Stimulated activated naive CD8-positive, alpha-beta T cell treated with anti-CD3 and anti-CD28 coated beads, Interleukin-15, Interleukin-2, amounts not matched to agents 100 ng/mL and 50 ng/mL, for 24 hours (primary cell): ENCODE results near the gene ATG9B.

Source experiments
- H3K27ac Mint-ChIP-seq: one replicate; pipeline ENCODE4 v1.8.0; 2021; ENCODE audit warnings: mild to moderate bottlenecking, mixed read lengths
- H3K27me3 Mint-ChIP-seq: one replicate; pipeline ENCODE4 v1.8.0; 2021; ENCODE audit warnings: mixed read lengths
- H3K36me3 Mint-ChIP-seq: one replicate; pipeline ENCODE4 v1.8.0; 2021; ENCODE audit warnings: low read depth, mixed read lengths
- H3K4me1 Mint-ChIP-seq: one replicate; pipeline ENCODE4 v1.8.0; 2021; ENCODE audit warnings: low read depth, mixed read lengths
- H3K4me3 Mint-ChIP-seq: one replicate; pipeline ENCODE4 v1.8.0; 2021; ENCODE audit warnings: mild to moderate bottlenecking, mixed read lengths
- H3K9me3 Mint-ChIP-seq: one replicate; pipeline ENCODE4 v1.8.0; 2021; ENCODE audit warnings: mixed read lengths

The ATG9B gene

DNA sequence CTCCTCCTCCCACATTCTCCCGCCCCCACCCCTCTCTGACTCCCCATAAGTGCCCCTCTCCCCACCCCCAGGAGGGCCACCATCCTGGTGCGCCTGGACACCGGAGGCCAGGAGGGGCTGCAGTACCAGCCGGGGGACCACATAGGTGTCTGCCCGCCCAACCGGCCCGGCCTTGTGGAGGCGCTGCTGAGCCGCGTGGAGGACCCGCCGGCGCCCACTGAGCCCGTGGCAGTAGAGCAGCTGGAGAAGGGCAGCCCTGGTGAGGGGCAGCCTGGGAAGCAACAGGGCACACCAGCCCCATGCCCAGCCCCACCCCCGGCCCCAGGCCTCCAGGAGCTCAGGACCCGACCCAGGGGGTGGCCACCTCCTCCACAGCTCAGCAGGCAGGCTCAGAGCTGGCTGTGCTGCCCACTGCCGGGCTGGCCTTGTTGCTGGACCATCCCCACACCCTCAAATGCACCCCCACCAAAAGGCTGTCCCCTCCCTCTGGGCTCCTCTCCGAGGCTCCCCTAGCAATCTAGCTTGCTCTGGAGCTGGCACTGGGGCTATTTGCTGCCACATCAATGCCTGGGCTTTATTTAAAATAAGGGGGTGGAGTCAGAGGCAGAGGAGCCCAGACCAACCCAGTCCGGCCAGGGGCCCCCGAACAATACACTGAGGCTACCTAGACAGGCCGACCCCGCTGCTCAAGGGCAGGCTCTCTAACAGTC, 14.8 kb downstream of the ATG9B start:
- H3K27me3 Mint-ChIP-seq: no peaks in the 10 kb centered on the region
- peaks cover 61% of the 10 kb centered on the region for H3K4me1 Mint-ChIP-seq
- H3K36me3 Mint-ChIP-seq: no peaks in the 10 kb centered on the region
- H3K4me3 Mint-ChIP-seq: no peak overlapping the region
- no peak overlapping the region for H3K27ac Mint-ChIP-seq
- no peaks in the 10 kb centered on the region for H3K9me3 Mint-ChIP-seq

DNA sequence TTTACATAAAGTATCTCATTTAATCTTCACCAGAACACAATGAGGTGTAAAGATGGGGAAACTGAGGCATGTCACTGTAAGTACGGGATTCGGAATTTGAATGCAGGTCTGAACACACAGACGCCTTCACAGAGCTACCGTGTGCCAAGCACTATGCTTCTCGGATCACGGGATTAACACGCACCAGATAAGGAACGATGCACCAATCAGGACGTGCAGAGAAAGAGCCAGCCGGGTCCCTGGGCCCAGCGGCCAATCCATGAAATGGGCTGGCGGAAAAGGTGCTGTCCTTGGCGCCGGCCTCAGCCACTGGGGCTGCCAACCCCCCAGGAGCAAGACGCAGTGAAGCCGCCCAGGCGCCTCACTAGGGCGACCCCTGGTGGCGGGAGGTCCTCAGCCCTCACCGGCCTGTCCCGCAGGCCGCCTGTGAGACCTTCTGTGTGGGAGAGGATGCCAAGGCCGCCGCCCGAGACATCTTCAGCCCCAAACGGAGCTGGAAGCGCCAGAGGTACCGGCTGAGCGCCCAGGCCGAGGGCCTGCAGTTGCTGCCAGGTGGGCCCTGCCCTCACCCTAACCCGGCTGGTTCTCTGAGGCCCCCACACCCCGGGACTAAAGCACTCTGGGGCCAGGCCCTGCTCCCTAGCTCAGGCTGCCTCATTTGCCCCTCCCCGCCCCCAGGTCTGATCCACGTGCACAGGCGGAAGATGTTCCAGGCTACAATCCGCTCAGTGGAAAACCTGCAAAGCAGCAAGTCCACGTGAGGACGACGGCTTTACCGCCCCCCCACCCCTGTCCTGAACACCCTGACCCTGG, 15.6 kb downstream of the ATG9B start:
- Mint-ChIP-seq H3K4me3 (peak overlapping the region; percentile 78), H3K27me3 (no peaks in the 10 kb centered on the region), H3K4me1 (peaks cover 53% of the 10 kb centered on the region), H3K27ac (peak overlapping the region; percentile 84), H3K9me3 (no peaks in the 10 kb centered on the region), H3K36me3 (no peaks in the 10 kb centered on the region)

DNA sequence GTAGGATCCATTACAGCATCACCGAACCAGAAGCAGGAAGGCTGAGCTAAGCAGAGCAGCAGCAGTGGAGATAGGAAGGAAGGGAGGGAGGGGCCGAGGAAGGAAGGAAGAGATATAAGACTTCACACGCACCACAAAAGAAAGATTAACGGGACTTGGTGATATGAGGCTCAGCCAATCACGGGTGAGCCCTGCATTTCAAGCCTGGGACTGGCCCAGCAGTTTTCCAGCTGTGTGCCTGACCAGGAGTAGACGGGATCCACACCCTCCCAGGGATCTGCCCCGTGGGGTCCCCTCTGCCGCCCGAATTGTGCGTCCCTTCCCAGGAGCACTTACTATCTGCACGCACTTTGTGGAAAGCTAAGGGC, 16.2 kb downstream of the ATG9B start:
- peaks cover 49% of the 10 kb centered on the region for H3K4me1 Mint-ChIP-seq
- H3K27ac Mint-ChIP-seq: peak overlapping the region; percentile 84
- H3K27me3 Mint-ChIP-seq: no peaks in the 10 kb centered on the region
- peak overlapping the region; percentile 78 for H3K4me3 Mint-ChIP-seq
- no peaks in the 10 kb centered on the region for H3K36me3 Mint-ChIP-seq
- no peaks in the 10 kb centered on the region for H3K9me3 Mint-ChIP-seq

DNA sequence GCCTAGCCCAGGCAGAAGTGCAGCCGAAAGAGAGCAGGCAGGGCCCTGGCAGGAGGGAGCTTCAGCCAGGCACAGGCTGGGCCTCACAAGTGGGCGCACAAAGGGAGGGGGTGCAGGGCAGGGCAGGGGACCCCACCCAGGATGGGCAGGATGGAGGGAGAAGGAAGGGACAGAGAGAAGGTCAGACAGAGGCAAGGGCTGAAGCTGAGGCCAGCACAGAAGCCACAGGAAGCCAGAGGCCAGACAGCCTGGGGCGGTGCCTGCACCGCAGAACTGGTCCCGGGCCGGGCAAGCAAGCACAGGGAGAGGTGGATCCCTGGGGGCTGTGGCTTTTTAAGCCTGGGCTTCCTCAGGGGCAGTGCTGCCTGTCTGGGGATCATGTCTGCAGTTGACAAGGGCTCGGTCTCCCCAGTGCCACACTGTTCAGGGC, 16.8 kb downstream of the ATG9B start:
- H3K4me3 Mint-ChIP-seq: peak overlapping the region; percentile 78
- peaks cover 43% of the 10 kb centered on the region for H3K4me1 Mint-ChIP-seq
- H3K9me3 Mint-ChIP-seq: no peaks in the 10 kb centered on the region
- no peaks in the 10 kb centered on the region for H3K27me3 Mint-ChIP-seq
- H3K27ac Mint-ChIP-seq: peak overlapping the region; percentile 84
- no peaks in the 10 kb centered on the region for H3K36me3 Mint-ChIP-seq

DNA sequence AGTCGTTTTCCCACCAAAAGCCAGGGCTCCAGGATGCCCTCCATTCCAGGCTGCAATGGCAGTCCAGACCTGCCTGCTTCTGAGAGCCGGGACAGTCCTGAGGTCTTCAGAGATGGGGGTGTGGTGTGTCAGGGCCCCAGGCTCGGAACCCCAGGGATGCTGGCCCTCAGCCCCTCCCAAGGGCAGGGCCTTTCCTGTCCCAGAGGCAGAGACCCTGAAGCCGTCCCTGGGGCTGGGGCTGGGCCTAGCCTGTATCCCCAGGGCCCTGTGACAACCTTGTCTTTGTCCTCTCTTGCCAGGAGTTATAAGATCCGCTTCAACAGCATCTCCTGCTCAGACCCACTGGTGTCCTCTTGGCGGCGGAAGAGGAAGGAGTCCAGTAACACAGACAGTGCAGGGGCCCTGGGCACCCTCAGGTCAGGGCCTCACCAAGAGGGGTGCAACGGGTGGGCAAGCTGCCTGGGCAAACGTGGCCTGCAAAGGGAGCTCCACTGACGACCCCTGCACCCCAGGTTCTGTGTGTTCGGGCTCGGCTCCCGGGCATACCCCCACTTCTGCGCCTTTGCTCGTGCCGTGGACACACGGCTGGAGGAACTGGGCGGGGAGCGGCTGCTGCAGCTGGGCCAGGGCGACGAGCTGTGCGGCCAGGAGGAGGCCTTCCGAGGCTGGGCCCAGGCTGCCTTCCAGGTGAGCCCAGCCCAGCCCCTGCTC, 17.5 kb downstream of the ATG9B start:
- Mint-ChIP-seq H3K4me1 (peaks cover 35% of the 10 kb centered on the region), H3K9me3 (no peaks in the 10 kb centered on the region), H3K36me3 (no peaks in the 10 kb centered on the region), H3K27me3 (no peaks in the 10 kb centered on the region), H3K27ac (no peak overlapping the region), H3K4me3 (no peak overlapping the region)

DNA sequence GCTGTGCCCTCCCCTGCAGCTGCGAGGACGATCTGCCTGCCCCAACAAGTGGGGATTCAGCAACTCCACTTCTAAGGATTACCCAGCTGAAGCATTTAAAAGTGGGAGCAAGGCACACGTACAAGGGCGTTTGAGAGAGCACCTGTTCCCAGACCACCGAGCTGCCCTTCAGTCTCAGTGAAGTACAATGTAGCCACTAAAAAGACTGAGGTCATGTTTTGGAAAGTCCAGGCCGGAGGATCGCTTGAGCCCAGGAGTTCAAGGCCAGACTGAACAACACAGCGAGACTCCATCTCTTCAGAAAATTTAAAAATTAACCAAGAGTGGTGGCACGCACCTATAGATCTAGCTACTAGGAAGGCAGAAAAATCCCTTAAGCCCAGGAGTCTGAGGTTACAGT, 18.7 kb downstream of the ATG9B start:
- Mint-ChIP-seq H3K4me1 (peaks cover 26% of the 10 kb centered on the region), H3K27ac (no peak overlapping the region), H3K36me3 (no peaks in the 10 kb centered on the region), H3K4me3 (no peak overlapping the region), H3K9me3 (no peaks in the 10 kb centered on the region), H3K27me3 (no peaks in the 10 kb centered on the region)

DNA sequence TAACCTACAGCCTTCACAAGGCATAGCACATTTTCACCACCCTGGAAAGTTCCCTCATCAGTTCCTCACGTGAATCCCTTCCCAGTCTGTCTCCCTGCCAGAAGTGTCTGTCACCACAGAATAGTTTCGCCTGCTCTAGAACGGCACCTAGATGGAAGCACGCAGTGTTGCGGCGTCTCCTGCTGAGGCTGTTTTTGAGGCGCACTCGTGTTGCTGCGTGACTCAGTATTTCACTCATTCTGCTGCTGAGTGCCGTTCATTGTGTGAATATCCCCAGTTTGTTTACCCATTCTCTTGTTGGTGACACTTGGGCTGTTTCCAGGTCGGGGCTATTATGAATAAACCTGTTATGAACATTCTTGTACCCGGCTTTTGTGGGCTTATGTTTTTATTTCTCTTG, 20.7 kb downstream of the ATG9B start:
- Mint-ChIP-seq H3K27me3 (no peaks in the 10 kb centered on the region), H3K27ac (no peak overlapping the region), H3K4me3 (no peak overlapping the region), H3K9me3 (no peaks in the 10 kb centered on the region), H3K36me3 (no peaks in the 10 kb centered on the region), H3K4me1 (peaks cover 15% of the 10 kb centered on the region)

DNA sequence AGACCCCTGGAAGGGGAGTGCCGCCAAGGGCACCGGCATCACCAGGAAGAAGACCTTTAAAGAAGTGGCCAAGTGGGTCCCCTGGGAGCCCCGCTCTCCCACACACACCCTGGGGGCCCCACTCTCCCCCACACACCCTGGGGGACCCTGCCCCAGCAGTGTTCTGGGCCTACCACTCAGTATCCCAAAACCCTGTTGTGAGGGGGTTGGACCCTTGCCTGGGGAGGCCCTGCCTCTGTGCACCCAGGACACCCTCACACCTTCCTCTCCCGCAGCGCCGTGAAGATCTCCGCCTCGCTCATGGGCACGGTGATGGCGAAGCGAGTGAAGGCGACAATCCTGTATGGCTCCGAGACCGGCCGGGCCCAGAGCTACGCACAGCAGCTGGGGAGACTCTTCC, 22.7 kb downstream of the ATG9B start:
- Mint-ChIP-seq H3K36me3 (no peaks in the 10 kb centered on the region), H3K27ac (no peak overlapping the region), H3K4me3 (no peak overlapping the region), H3K4me1 (peaks cover 13% of the 10 kb centered on the region), H3K9me3 (no peaks in the 10 kb centered on the region), H3K27me3 (peaks cover 3% of the 10 kb centered on the region)

DNA sequence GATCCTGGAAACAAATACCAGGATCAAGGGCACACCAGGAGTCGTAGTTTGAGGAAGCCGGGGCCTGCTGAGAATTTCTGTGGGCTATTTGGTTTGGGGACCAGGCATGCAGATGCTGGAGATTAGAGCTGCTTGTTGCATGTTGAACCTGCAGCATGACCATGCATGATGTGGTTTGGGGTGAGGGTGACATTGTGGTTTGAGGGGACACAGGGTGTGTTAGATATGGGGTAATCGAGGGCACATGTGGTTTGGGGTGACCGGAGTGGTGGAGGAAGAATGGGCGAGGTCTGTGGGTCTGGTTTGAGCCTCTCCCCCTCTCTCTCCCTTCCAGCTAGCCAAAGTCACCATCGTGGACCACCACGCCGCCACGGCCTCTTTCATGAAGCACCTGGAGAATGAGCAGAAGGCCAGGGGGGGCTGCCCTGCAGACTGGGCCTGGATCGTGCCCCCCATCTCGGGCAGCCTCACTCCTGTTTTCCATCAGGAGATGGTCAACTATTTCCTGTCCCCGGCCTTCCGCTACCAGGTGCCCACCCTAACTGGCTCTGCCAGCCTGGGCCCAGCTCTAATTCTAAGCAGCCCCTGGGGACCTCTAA, 23.3 kb downstream of the ATG9B start:
- H3K4me1 Mint-ChIP-seq: peaks cover 16% of the 10 kb centered on the region
- H3K27ac Mint-ChIP-seq: no peak overlapping the region
- H3K27me3 Mint-ChIP-seq: peaks cover 3% of the 10 kb centered on the region
- no peak overlapping the region for H3K4me3 Mint-ChIP-seq
- H3K9me3 Mint-ChIP-seq: no peaks in the 10 kb centered on the region
- H3K36me3 Mint-ChIP-seq: no peaks in the 10 kb centered on the region

DNA sequence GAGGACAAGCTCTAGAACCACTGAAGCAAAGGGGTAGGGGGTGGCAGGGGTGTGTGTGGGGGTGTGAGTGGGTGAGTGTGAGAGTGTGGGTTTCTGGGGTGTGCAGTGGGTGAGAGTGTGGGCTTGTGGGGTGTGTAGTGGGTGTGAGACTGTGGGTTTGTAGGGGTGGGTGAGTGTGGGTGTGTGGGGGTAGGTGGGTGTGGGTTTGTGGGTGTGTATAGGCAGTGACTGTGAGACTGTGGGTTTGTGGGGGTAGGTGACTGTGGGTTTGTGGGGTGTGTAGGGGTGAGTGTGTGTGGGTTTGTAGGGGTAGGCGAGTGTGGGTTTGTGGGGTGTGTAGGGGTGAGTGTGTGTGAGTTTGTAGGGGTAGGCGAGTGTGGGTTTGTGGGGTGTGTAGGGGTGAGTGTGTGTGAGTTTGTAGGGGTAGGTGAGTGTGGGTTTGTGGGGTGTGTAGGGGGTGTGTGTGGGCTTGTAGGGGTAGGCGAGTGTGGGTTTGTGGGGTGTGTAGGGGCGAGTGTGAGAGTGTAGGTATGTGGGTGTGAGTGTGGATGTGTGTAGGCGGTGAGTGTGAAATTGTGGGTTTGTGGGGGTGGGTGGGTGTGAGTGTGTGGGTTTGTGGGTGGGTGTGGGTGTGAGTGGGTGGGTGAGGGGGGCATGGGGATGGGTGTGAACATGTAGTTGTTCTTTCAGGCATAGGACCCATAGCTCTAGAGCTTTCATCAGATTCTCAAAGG, 24.6 kb downstream of the ATG9B start:
- H3K9me3 Mint-ChIP-seq: no peaks in the 10 kb centered on the region
- peaks cover 16% of the 10 kb centered on the region for H3K4me1 Mint-ChIP-seq
- no peak overlapping the region for H3K27ac Mint-ChIP-seq
- H3K4me3 Mint-ChIP-seq: no peak overlapping the region
- H3K27me3 Mint-ChIP-seq: peaks cover 3% of the 10 kb centered on the region
- no peaks in the 10 kb centered on the region for H3K36me3 Mint-ChIP-seq

DNA sequence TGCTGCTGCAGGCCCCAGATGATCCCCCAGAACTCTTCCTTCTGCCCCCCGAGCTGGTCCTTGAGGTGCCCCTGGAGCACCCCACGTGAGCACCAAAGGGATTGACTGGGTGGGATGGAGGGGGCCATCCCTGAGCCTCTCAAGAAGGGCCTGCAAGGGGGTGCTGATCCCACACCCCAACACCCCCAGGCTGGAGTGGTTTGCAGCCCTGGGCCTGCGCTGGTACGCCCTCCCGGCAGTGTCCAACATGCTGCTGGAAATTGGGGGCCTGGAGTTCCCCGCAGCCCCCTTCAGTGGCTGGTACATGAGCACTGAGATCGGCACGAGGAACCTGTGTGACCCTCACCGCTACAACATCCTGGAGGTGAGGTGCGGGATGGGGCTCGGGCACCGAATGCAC, 25.3 kb downstream of the ATG9B start:
- no peaks in the 10 kb centered on the region for H3K9me3 Mint-ChIP-seq
- no peak overlapping the region for H3K4me3 Mint-ChIP-seq
- no peaks in the 10 kb centered on the region for H3K36me3 Mint-ChIP-seq

DNA sequence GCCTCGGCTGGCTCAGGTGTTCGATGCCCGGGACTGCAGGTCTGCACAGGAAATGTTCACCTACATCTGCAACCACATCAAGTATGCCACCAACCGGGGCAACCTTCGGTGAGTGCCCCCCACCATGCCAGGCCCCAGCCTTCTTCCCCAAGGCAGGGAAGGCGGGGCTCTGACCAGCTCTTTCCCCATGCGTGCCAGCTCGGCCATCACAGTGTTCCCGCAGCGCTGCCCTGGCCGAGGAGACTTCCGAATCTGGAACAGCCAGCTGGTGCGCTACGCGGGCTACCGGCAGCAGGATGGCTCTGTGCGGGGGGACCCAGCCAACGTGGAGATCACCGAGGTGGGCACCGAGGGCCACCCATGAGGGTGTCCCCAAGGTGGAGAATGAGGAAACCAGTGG, 26.0 kb downstream of the ATG9B start:
- Mint-ChIP-seq H3K36me3 (no peaks in the 10 kb centered on the region), H3K27me3 (peaks cover 3% of the 10 kb centered on the region), H3K4me1 (peaks cover 22% of the 10 kb centered on the region), H3K9me3 (no peaks in the 10 kb centered on the region), H3K27ac (no peak overlapping the region), H3K4me3 (no peak overlapping the region)

More for the DNA sequence above, 25.3 kb downstream of the ATG9B start:
- peaks cover 19% of the 10 kb centered on the region for H3K4me1 Mint-ChIP-seq
- H3K27me3 Mint-ChIP-seq: peaks cover 3% of the 10 kb centered on the region
- H3K27ac Mint-ChIP-seq: no peak overlapping the region

DNA sequence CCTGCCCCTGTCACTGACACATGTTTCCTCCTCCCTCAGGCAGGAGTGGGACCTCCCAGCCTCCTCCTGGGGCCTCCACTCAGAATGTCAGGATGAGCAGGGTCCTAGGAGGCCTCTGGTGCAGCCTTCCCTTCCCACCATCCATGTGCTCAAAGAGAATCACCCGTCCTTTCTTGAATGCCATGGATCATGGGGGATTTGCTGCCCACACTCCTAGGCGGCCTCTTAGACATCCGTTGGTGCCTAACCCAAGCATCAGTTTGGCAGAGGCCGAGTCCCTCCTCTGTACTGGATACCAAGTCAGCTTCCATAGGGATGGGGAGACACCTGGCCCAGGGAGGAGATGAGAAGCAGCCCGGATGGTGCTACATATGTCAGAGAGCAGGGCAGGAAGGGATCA, 26.5 kb downstream of the ATG9B start:
- Mint-ChIP-seq H3K9me3 (no peaks in the 10 kb centered on the region), H3K27ac (no peak overlapping the region), H3K36me3 (no peaks in the 10 kb centered on the region)

DNA sequence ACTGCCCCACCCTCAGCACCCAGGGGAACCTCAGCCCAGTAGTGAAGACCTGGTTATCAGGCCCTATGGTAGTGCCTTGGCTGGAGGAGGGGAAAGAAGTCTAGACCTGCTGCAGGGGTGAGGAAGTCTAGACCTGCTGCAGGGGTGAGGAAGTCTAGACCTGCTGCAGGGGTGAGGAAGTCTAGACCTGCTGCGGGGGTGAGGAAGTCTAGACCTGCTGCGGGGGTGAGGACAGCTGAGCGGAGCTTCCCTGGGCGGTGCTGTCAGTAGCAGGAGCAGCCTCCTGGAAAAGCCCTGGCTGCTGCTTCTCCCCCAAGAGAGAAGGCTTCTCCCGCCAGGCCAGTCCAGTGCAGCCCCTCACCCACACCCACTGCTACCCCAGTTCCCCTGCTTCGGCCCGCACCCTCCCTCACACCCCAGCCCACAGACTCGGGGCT, 27.2 kb downstream of the ATG9B start:
- Mint-ChIP-seq H3K4me1 (peaks cover 22% of the 10 kb centered on the region), H3K4me3 (no peak overlapping the region), H3K27ac (no peak overlapping the region), H3K36me3 (no peaks in the 10 kb centered on the region), H3K27me3 (peaks cover 3% of the 10 kb centered on the region), H3K9me3 (no peaks in the 10 kb centered on the region)

More for the DNA sequence above, 26.5 kb downstream of the ATG9B start:
- peaks cover 22% of the 10 kb centered on the region for H3K4me1 Mint-ChIP-seq
- H3K4me3 Mint-ChIP-seq: no peak overlapping the region
- H3K27me3 Mint-ChIP-seq: peaks cover 3% of the 10 kb centered on the region
